H4 (cell line): ENCODE results near the gene SLAIN2. TPM values are rescaled to one million over a fixed set of nuclear protein-coding genes. Genes with fewer than 3 reads are reported as not detected.
A peak's percentile ranks its signal among the peaks of the same experiment; 100 is the strongest.

Source experiments
- DNase-seq: peaks from one replicate; pipeline ENCODE4 v3.0.0-alpha.2; 2015; ENCODE audit warnings: low spot score
- total RNA-seq: library from RNA; depleted of rRNA; stranded (reverse); fragments of >200 nt; shearing (Covaris generic); gene quantifications from 2 replicates; pipeline ENCODE4 v1.2.3, GENCODE V29; 2014

The SLAIN2 gene
- total RNA-seq, 1 experiment from 2014 or later: 72.3 TPM

- no peak for DNase-seq
Observed at GRCh38 chr4:48369771-48370170, 28.4 kb downstream of the SLAIN2 start.

- DNase-seq: no peak
Observed at GRCh38 chr4:48370260-48371134, 29.2 kb downstream of the SLAIN2 start.

- DNase-seq: no peak
Observed at GRCh38 chr4:48372272-48372671, 30.9 kb downstream of the SLAIN2 start.

GRCh38 chr4:48375651-48376304 lies 34.4 kb downstream of the SLAIN2 start:
- DNase-seq: peak; percentile 73

GRCh38 chr4:48379587-48380180 lies 38.4 kb downstream of the SLAIN2 start:
- DNase-seq: no peak

- DNase-seq: no peak
Observed at GRCh38 chr4:48380583-48381167, 39.3 kb downstream of the SLAIN2 start.

GRCh38 chr4:48388525-48389154 lies 47.3 kb downstream of the SLAIN2 start:
- DNase-seq: peak; percentile 31

- DNase-seq: no peak
Observed at GRCh38 chr4:48396043-48396442, 54.7 kb downstream of the SLAIN2 start.

- DNase-seq: no peak
Observed at GRCh38 chr4:48400416-48400815, 59.1 kb downstream of the SLAIN2 start.

- no peak for DNase-seq
Observed at GRCh38 chr4:48403358-48403757, 62.0 kb downstream of the SLAIN2 start.

- no peak for DNase-seq
Observed at GRCh38 chr4:48403779-48404178, 62.5 kb downstream of the SLAIN2 start.

GRCh38 chr4:48405924-48406323 lies 64.6 kb downstream of the SLAIN2 start:
- DNase-seq: no peak

- DNase-seq: no peak
Observed at GRCh38 chr4:48409203-48409602, 67.9 kb downstream of the SLAIN2 start.

- DNase-seq: no peak
Observed at GRCh38 chr4:48410812-48411211, 69.5 kb downstream of the SLAIN2 start.

GRCh38 chr4:48420144-48420543 lies 78.8 kb downstream of the SLAIN2 start:
- no peak for DNase-seq

GRCh38 chr4:48421101-48421500 lies 79.8 kb downstream of the SLAIN2 start:
- DNase-seq: no peak

GRCh38 chr4:48428926-48429325 lies 87.6 kb downstream of the SLAIN2 start:
- no peak for DNase-seq

GRCh38 chr4:48429709-48430474 lies 88.6 kb downstream of the SLAIN2 start:
- no peak for DNase-seq

GRCh38 chr4:48431401-48431800 lies 90.1 kb downstream of the SLAIN2 start:
- DNase-seq: no peak

GRCh38 chr4:48432017-48432416 lies 90.7 kb downstream of the SLAIN2 start:
- no peak for DNase-seq

GRCh38 chr4:48436318-48436717 lies 95.0 kb downstream of the SLAIN2 start:
- DNase-seq: no peak
